HG03575 (cell line): ENCODE data around the gene SNN.

Experiments used
- ATAC-seq: cut with Tn5 transposase; IDR thresholded peaks from one replicate; pipeline ENCODE4 v1.9.1; 2021; ENCODE audit not compliant: unreplicated experiment, insufficient number of reproducible peaks, low FRiP score; ENCODE audit errors: extremely low read depth

SNN gene

DNA sequence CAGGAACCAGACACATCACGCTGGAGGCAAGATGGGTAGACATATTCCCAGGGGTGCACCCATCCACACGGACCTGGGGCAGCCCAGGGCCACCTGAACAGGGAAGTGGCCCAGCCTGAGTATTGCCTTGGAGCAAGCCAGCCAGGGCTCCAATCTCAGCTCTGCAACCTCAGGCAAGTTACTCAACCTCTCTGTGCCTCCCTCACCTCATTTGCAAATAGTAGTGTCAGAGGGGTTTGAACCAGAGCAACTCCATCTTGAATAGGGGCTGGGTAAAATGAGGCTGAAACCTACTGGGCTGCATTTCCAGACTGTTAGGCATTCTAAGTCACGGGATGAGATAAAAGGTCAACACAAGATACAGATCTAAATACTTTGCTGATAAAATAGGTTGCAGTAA lies 35.1 kb upstream of the SNN start:
- ATAC-seq: no peak

DNA sequence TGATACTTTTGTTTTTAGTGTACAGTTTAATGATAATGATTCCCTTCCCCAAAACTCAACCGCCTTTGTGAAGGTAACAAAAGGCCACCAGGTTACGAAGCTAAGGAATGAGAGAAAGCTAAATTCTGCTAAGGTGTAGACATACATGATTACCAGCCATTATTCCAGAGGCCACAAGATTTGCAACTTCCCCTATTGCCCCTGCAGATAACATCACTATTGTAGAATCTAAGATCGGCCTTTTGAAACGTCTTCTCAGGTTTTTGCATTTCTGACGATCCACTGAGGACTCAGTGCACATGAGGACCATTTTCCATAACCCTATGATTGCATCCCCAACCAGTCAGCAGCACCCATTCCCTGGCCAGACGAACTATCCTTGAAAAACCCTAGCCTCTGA lies 33.9 kb upstream of the SNN start:
- no peak for ATAC-seq

- ATAC-seq: no peak
These were observed 33.1 kb upstream of the SNN start for GRCh38 chr16:11635113-11635652.

GRCh38 chr16:11635679-11636171 lies 32.5 kb upstream of the SNN start:
- ATAC-seq: no peak

DNA sequence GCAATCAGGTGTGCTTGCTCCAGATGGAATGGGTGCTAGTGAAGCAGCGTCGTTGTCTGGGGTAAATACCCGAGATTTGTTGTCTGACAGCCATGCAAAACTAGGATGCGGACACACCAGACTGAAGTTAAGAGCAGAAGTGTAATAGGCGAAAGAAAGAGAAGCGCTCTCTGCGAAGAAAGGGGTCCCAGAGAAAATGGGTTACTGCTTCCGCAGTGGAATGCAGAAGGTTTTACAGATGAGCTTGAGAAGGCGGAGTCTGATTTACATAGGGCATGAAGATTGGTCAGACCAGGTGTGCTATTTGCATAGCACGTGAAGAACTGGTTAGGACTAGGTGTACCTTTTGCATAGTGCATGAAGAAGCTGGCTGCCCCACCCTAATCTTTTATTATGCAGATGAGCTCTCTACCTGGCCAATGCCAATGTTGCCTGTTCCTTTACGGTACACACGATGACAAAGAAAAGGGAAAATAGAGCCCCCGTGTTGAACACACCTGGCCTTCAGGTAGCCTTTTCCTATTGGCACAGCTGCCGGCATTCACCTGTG lies 32.0 kb upstream of the SNN start:
- no peak for ATAC-seq

DNA sequence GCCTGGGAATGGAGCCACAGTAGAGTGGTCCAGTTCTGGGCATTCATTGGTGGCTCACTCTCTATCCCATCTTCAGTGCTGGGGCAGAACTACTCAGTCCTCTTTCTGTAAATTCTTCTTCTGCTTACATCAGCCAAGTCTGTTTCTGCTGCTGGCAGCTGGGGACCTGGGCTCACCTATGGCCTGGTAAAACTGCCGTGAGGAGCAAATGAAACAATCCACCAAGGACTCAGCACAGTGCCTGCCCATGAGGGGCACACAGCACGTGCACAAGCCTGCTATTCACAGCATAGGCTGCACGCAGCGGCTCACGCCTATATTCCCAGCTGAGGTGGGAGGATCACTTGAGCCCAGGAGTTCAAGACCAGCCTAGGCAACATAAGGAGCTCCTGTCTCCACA lies 30.9 kb upstream of the SNN start:
- no peak for ATAC-seq

DNA sequence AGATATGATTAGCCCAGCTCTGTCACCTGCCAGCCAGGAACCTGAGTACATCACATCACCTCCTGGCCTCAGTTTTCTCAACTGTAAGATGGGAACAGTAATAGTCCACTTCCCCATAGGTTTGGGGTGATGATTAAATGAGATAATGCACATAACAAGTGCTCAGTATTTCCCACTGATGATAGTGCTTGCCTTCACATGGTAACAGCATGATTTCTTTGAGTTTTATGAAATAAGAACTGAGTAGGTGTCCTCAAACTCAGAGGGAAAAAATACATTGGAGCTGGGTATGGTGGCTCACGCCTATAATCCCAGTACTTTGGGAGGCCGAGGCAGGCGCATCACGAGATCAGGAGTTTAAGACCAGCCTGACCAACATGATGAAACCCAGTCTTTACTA lies 30.1 kb upstream of the SNN start:
- ATAC-seq: no peak

GRCh38 chr16:11639008-11639562 lies 29.2 kb upstream of the SNN start:
- no peak for ATAC-seq

- ATAC-seq: no peak
These were observed 28.0 kb upstream of the SNN start for GRCh38 chr16:11639925-11640899.

GRCh38 chr16:11640987-11641817 lies 27.1 kb upstream of the SNN start:
- ATAC-seq: no peak

DNA sequence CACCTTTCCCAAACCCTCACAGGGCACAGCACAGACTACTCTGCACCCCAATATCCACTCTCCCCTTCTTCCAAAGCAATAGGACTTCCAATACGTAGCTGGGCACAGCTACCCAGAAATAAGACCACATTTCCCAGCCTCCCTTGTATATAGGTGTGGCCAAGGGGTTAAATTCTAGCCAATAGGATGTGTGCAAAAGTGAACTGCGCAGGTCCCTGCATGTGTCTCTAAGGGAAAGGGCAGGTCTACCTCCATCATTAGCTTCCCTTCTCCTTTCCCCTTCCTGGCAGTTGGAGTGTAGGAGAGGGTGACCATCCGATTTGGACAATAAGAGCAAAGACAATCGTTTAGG lies 25.5 kb upstream of the SNN start:
- no peak for ATAC-seq

DNA sequence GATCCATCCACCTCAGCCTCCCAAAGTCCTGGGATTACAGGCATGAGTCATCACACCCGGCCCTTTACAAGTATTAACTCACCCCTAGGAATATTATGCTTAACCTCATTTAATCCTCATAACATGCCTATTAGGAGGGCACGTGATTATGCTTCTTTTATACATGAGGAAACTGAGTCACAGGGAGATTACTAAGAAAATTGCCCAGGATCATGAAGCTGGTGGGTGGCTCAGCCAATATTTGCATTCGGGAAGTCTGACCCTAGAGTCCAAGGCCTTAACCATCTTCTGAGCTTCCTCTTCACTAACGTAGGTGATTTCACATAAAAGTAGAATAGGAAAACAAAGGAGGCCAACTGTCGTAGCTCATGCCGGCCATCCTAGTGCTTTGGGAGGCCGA lies 19.0 kb upstream of the SNN start:
- no peak for ATAC-seq

- ATAC-seq: no peak
These were observed 17.3 kb upstream of the SNN start for GRCh38 chr16:11650641-11651591.

- ATAC-seq: no peak
These were observed 16.5 kb upstream of the SNN start for GRCh38 chr16:11651796-11652195.

GRCh38 chr16:11655655-11656054 lies 12.6 kb upstream of the SNN start:
- ATAC-seq: no peak

GRCh38 chr16:11657556-11657955 lies 10.7 kb upstream of the SNN start:
- ATAC-seq: no peak

DNA sequence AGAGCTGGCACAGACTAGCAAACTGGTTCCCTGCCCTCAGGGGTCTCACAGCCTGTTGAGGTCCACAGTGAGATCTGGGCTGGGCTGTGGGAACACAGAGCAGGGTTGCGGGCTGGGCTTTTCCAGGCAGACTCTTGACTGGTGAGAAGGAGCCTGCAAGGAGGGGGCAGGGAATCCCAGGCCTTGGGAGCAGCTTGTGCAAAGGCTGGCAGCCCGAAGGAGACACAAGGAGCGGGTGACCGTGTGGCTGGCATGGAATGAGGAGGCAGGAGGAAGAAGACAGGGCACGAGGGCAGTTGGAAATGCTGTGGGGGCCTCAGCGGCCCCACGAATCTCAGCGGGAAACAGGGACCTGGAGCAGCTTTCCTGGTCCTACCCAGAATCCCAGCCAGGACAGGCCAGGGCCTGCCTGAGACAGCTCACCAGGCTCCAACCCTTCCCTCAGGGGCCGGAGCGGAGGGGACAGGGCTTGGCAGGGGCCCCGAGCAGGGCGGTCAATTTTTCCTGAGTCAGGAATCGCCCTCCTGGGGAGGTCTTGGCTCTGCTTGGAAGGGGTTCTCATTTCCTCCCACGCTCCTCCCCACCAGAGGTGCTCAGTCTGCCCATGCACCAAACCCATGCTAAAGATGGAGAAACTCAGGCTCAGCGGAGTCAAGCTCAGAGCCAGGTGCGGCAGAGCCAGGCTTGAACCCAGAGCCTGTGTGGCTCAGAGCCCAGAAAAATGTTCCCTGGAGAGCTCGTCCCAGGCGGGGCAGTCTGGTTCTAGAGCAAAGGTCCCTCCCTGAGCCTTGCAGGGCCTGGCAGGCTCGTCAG lies 9.2 kb upstream of the SNN start:
- no peak for ATAC-seq
